OCI-LY1 (cell line): ENCODE data around the gene BMP15.

Experiments used
- CTCF ChIP-seq: fragments of 200-600 bp; sonication (generic), shearing (Covaris generic); IDR thresholded peaks from 2 replicates; pipeline ENCODE4 v1.5.1; 2017; ENCODE audit warnings: mild to moderate bottlenecking, antibody characterized with exemption, low read length, moderate library complexity, mixed read lengths
- EZH2 ChIP-seq: fragments of 200-600 bp; sonication (generic), shearing (Covaris generic); IDR thresholded peaks from 2 replicates; pipeline ENCODE4 v1.8.0; 2017; ENCODE audit warnings: borderline replicate concordance, mixed run types, mild to moderate bottlenecking, antibody characterized with exemption, low read length, moderate library complexity, mixed read lengths

DNA sequence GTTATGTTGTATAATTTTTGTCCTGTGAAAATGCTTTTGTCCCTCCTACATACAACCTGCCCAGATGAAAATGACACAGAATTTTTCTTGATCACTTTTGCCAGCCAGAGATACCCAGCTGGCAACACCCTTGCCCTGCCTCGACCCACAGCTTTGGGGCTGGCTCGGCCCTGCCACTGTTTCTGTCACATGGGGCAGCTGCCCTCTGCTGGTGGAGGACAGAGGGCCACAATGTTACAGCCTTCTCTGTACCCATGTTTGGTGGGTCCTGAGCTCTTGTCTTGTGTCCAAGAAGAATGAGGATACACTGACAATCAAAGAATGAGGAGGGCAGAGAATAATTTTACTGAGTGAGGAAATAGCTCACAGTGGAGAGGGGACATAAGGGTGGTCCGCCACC, 31.1 kb downstream of the BMP15 start:
- TF ChIP-seq CTCF: peak; percentile 16; the same call in 1 of the 2 replicates
- TF ChIP-seq EZH2: no peak
